ENCODE data around the gene TICRR.

- TF ChIP-seq CTCF (IDR thresholded peaks at IDR 0.05; ENCODE audit: insufficient read depth, low read length) (no peak), REST (IDR thresholded peaks at IDR 0.05; ENCODE audit: insufficient replicate concordance, low read depth) (no peak), GABPA (IDR thresholded peaks at IDR 0.05; ENCODE audit: low read depth) (no peak)
Measured at GRCh38 chr15:89649013-89649625, 73.8 kb downstream of the TICRR start.
